ENCODE measurements around the gene HMCN1.

- TF ChIP-seq CTCF (IDR thresholded peaks at IDR 0.05; ENCODE audit: low read depth, low read length, missing input control) (no peak), TAF1 (conservative IDR thresholded peaks at IDR 0.05) (no peak), ZBTB33 (IDR thresholded peaks at IDR 0.05) (no peak), RAD21 (IDR thresholded peaks at IDR 0.05) (no peak), JUND (IDR thresholded peaks at IDR 0.05) (no peak), GABPA (IDR thresholded peaks at IDR 0.05 in 1 of 2, conservative IDR thresholded peaks at IDR 0.05 in 1 of 2) (no peak)
- TF ChIP-seq, protein P1, sequence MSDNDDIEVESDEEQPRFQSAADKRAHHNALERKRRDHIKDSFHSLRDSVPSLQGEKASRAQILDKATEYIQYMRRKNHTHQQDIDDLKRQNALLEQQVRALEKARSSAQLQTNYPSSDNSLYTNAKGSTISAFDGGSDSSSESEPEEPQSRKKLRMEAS (IDR thresholded peaks at IDR 0.05) = no peak
Measured at GRCh38 chr1:186033847-186034271, 299.7 kb downstream of the HMCN1 start.

All from liver (tissue), 3 donors.